HCT116 (cell line): Measurements from ENCODE around the gene MACC1.

Experiments used
- ELF1 ChIP-seq: IDR thresholded peaks from 2 replicates; pipeline ENCODE4 v1.6.1; 2012; ENCODE audit warnings: low read depth, borderline replicate concordance
- EZH2 ChIP-seq: fragments of 200-600 bp; sonication (generic); IDR thresholded peaks from 2 replicates; pipeline ENCODE4 v1.6.1; 2017; ENCODE audit warnings: antibody characterized with exemption, mixed run types
- EZH2phosphoT487 ChIP-seq: fragments of 200-600 bp; IDR thresholded peaks from 2 replicates; pipeline ENCODE4 v1.6.1; 2018; ENCODE audit warnings: antibody characterized with exemption, borderline replicate concordance
- JUND ChIP-seq: IDR thresholded peaks from 2 replicates; pipeline ENCODE4 v1.6.1; 2012
- POLR2A ChIP-seq: IDR thresholded peaks from 2 replicates; pipeline ENCODE4 v1.7.0; 2011; ENCODE audit warnings: borderline replicate concordance; ENCODE audit not compliant: insufficient read depth, insufficient read length; ENCODE audit errors: extremely low read depth
- POLR2AphosphoS5 ChIP-seq: IDR thresholded peaks from 2 replicates; pipeline ENCODE4 v1.6.1; 2011; ENCODE audit warnings: mild to moderate bottlenecking, low read depth, low read length, moderate library complexity
- RAD21 ChIP-seq: IDR thresholded peaks from 2 replicates; pipeline ENCODE4 v1.6.1; 2012; ENCODE audit warnings: low read depth, mild to moderate bottlenecking
- SIN3A ChIP-seq: IDR thresholded peaks from 2 replicates; pipeline ENCODE4 v1.6.1; 2012; ENCODE audit warnings: low read depth
- TCF7L2 ChIP-seq: IDR thresholded peaks from 2 replicates; pipeline ENCODE4 v1.7.0; 2011; ENCODE audit warnings: borderline replicate concordance, inconsistent platforms; ENCODE audit not compliant: insufficient read depth, insufficient read length; ENCODE audit errors: extremely low read depth
- ZFX ChIP-seq: fragments of 450-650 bp; IDR thresholded peaks from 2 replicates; pipeline ENCODE4 v1.6.1; 2017
- TF ChIP-seq, protein P1 (sequence below), 3 experiments: fragments of 200-600 bp in 1 of 3; sonication (generic) in 1 of 3; IDR thresholded peaks in 2 of 3; conservative IDR thresholded peaks in 1 of 3; 2 replicates each; pipeline ENCODE4 v1.5.1; 2012 to 2017; ENCODE audit warnings: low read depth in 2 of 3, low read length in 2 of 3, antibody characterized with exemption in 1 of 3, borderline replicate concordance in 1 of 3, control low read depth in 1 of 3, mild to moderate bottlenecking in 1 of 3, mixed read lengths in 1 of 3, mixed run types in 1 of 3, moderate library complexity in 1 of 3; ENCODE audit not compliant: insufficient read depth in 1 of 3
- TF ChIP-seq, protein P2 (sequence below): IDR thresholded peaks from 2 replicates; pipeline ENCODE4 v1.6.1; 2011; ENCODE audit warnings: mild to moderate bottlenecking, low read length, moderate library complexity; ENCODE audit not compliant: insufficient replicate concordance; ENCODE audit errors: extremely low read depth
- TF ChIP-seq, protein P3 (sequence below): IDR thresholded peaks from 2 replicates; pipeline ENCODE4 v1.6.1; 2012; ENCODE audit warnings: low read depth

DNA sequence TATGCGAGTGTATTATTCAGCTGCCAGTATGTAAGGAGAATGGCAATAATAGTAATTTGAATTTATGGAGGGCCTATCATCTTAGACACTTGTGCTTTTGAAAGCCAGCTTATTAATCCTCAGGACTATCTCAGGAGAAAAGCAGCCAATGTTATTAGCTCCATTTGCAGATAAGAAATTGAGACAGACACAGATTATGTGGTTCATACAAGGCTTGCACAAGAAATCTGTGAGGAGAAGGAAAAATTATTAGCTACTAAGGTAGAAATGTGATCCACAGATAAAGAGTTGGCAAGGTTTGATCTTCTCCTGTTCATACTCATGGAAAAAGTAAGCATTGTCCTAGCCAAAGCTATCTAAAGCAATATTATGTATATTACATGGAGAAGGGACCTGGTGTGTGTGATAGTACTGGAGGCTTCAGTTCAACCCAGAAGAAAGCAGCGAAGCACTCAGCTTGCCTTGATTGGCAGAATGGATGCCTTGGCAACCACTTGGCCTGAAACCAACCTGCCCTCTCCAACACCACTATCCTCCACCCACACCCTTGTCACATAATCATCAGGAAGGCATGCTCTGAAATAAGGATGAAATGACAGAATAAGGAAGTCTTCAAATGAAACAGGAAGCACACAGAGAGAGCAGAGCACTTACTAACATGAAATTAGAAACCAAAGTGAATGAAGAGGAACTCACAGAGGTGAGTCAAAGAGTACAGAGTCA, 18.0 kb downstream of the MACC1 start:
- TF ChIP-seq EZH2: no peak
- TF ChIP-seq ZFX: no peak
- TF ChIP-seq POLR2AphosphoS5: peak; percentile 60
- TF ChIP-seq POLR2A: no peak
- TF ChIP-seq, protein P1, sequence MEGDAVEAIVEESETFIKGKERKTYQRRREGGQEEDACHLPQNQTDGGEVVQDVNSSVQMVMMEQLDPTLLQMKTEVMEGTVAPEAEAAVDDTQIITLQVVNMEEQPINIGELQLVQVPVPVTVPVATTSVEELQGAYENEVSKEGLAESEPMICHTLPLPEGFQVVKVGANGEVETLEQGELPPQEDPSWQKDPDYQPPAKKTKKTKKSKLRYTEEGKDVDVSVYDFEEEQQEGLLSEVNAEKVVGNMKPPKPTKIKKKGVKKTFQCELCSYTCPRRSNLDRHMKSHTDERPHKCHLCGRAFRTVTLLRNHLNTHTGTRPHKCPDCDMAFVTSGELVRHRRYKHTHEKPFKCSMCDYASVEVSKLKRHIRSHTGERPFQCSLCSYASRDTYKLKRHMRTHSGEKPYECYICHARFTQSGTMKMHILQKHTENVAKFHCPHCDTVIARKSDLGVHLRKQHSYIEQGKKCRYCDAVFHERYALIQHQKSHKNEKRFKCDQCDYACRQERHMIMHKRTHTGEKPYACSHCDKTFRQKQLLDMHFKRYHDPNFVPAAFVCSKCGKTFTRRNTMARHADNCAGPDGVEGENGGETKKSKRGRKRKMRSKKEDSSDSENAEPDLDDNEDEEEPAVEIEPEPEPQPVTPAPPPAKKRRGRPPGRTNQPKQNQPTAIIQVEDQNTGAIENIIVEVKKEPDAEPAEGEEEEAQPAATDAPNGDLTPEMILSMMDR (IDR thresholded peaks at IDR 0.05 in 2 of 3, conservative IDR thresholded peaks at IDR 0.05 in 1 of 3; ENCODE audit: borderline replicate concordance in 1 of 3, insufficient read depth in 1 of 3, low read depth in 2 of 3, low read length in 2 of 3): no peak
- no peak for TF ChIP-seq EZH2phosphoT487
- TF ChIP-seq ELF1: peak; percentile 64; the same call in 1 of the 2 replicates
- peak; percentile 79; the same call in 1 of the 2 replicates for TF ChIP-seq SIN3A
- TF ChIP-seq, protein P2, sequence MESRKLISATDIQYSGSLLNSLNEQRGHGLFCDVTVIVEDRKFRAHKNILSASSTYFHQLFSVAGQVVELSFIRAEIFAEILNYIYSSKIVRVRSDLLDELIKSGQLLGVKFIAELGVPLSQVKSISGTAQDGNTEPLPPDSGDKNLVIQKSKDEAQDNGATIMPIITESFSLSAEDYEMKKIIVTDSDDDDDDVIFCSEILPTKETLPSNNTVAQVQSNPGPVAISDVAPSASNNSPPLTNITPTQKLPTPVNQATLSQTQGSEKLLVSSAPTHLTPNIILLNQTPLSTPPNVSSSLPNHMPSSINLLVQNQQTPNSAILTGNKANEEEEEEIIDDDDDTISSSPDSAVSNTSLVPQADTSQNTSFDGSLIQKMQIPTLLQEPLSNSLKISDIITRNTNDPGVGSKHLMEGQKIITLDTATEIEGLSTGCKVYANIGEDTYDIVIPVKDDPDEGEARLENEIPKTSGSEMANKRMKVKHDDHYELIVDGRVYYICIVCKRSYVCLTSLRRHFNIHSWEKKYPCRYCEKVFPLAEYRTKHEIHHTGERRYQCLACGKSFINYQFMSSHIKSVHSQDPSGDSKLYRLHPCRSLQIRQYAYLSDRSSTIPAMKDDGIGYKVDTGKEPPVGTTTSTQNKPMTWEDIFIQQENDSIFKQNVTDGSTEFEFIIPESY: no peak
- TF ChIP-seq, protein P3, sequence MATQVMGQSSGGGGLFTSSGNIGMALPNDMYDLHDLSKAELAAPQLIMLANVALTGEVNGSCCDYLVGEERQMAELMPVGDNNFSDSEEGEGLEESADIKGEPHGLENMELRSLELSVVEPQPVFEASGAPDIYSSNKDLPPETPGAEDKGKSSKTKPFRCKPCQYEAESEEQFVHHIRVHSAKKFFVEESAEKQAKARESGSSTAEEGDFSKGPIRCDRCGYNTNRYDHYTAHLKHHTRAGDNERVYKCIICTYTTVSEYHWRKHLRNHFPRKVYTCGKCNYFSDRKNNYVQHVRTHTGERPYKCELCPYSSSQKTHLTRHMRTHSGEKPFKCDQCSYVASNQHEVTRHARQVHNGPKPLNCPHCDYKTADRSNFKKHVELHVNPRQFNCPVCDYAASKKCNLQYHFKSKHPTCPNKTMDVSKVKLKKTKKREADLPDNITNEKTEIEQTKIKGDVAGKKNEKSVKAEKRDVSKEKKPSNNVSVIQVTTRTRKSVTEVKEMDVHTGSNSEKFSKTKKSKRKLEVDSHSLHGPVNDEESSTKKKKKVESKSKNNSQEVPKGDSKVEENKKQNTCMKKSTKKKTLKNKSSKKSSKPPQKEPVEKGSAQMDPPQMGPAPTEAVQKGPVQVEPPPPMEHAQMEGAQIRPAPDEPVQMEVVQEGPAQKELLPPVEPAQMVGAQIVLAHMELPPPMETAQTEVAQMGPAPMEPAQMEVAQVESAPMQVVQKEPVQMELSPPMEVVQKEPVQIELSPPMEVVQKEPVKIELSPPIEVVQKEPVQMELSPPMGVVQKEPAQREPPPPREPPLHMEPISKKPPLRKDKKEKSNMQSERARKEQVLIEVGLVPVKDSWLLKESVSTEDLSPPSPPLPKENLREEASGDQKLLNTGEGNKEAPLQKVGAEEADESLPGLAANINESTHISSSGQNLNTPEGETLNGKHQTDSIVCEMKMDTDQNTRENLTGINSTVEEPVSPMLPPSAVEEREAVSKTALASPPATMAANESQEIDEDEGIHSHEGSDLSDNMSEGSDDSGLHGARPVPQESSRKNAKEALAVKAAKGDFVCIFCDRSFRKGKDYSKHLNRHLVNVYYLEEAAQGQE: no peak
- no peak for TF ChIP-seq RAD21
- no peak for TF ChIP-seq TCF7L2
- peak; percentile 70 for TF ChIP-seq JUND
